NT2/D1 (cell line): Measurements from ENCODE around the gene VWDE.

Experiments
- DNase-seq: peaks from one replicate; pipeline ENCODE4 v3.0.0-alpha.2; 2011; ENCODE audit warnings: low read depth, low spot score
- H3K27me3 ChIP-seq: 2 replicates; pipeline ENCODE4 v1.6.0; 2011; ENCODE audit warnings: mild to moderate bottlenecking; ENCODE audit not compliant: insufficient read length, insufficient read depth
- H3K36me3 ChIP-seq: 2 replicates; pipeline ENCODE4 v1.6.1; 2011; ENCODE audit warnings: mild to moderate bottlenecking, low read length, mixed read lengths; ENCODE audit not compliant: insufficient read depth, insufficient read length
- H3K4me1 ChIP-seq: 2 replicates; pipeline ENCODE4 v1.5.1; 2011; ENCODE audit not compliant: insufficient read depth, insufficient read length
- H3K4me3 ChIP-seq: 2 replicates; pipeline ENCODE4 v1.5.1; 2011; ENCODE audit warnings: low read depth; ENCODE audit not compliant: insufficient read length
- H3K9ac ChIP-seq: 2 replicates; pipeline ENCODE4 v1.6.0; 2011; ENCODE audit warnings: low read depth; ENCODE audit not compliant: insufficient read length
- H3K9me3 ChIP-seq: 2 replicates; pipeline ENCODE4 v1.5.1; 2011; ENCODE audit warnings: mild to moderate bottlenecking, low read length; ENCODE audit not compliant: insufficient read depth
- SUZ12 ChIP-seq: IDR thresholded peaks from 2 replicates; pipeline ENCODE4 v1.6.1; 2011; ENCODE audit not compliant: insufficient read length, insufficient read depth; ENCODE audit errors: extremely low read depth
- YY1 ChIP-seq: IDR thresholded peaks from 2 replicates; pipeline ENCODE4 v1.6.1; 2011; ENCODE audit not compliant: insufficient read length, insufficient read depth
- ZNF274 ChIP-seq: IDR thresholded peaks from 2 replicates; pipeline ENCODE4 v1.6.1; 2011; ENCODE audit warnings: mild to moderate bottlenecking, low read depth, low read length

VWDE gene

GRCh38 chr7:12297283-12298108 lies 106.2 kb downstream of the VWDE start:
- H3K27me3 ChIP-seq = no peaks in the 10 kb centered on the region
- H3K36me3 ChIP-seq = no peaks in the 10 kb centered on the region
- no peak for DNase-seq
- no peak overlapping the region for H3K4me3 ChIP-seq
- H3K4me1 ChIP-seq = no peaks in the 10 kb centered on the region
- no peak overlapping the region for H3K9ac ChIP-seq
- no peaks in the 10 kb centered on the region for H3K9me3 ChIP-seq
- TF ChIP-seq ZNF274 (no peak), SUZ12 (no peak), YY1 (no peak)

GRCh38 chr7:12296051-12296570 lies 107.6 kb downstream of the VWDE start:
- no peak overlapping the region for H3K4me3 ChIP-seq
- TF ChIP-seq YY1 (no peak), SUZ12 (no peak), ZNF274 (no peak)

GRCh38 chr7:12294701-12295100 lies 109.0 kb downstream of the VWDE start:
- no peak for DNase-seq
- no peak for TF ChIP-seq YY1
- TF ChIP-seq SUZ12 = no peak
- no peak for TF ChIP-seq ZNF274
- H3K9ac ChIP-seq = no peak overlapping the region
- no peak overlapping the region for H3K4me3 ChIP-seq
- H3K36me3 ChIP-seq = no peaks in the 10 kb centered on the region
- no peaks in the 10 kb centered on the region for H3K27me3 ChIP-seq
- H3K9me3 ChIP-seq = peaks cover 18% of the 10 kb centered on the region; the same call in 1 of the 2 replicates
- H3K4me1 ChIP-seq = no peaks in the 10 kb centered on the region

More at GRCh38 chr7:12296051-12296570, 107.6 kb downstream of the VWDE start:
- Histone ChIP-seq H3K4me1 (no peaks in the 10 kb centered on the region), H3K36me3 (no peaks in the 10 kb centered on the region), H3K27me3 (no peaks in the 10 kb centered on the region), H3K9ac (no peak overlapping the region), H3K9me3 (peaks cover 12% of the 10 kb centered on the region; the same call in 1 of the 2 replicates)
- no peak for DNase-seq

GRCh38 chr7:12291870-12292269 lies 111.8 kb downstream of the VWDE start:
- Histone ChIP-seq H3K36me3 (no peaks in the 10 kb centered on the region), H3K4me3 (no peak overlapping the region), H3K9me3 (peaks cover 24% of the 10 kb centered on the region; the same call in 1 of the 2 replicates), H3K27me3 (no peaks in the 10 kb centered on the region), H3K4me1 (no peaks in the 10 kb centered on the region), H3K9ac (no peak overlapping the region)
- no peak for DNase-seq
- TF ChIP-seq SUZ12 (no peak), YY1 (no peak), ZNF274 (no peak)

- Histone ChIP-seq H3K36me3 (no peaks in the 10 kb centered on the region), H3K9me3 (peaks cover 24% of the 10 kb centered on the region; the same call in 1 of the 2 replicates), H3K4me1 (no peaks in the 10 kb centered on the region), H3K9ac (no peak overlapping the region), H3K4me3 (no peak overlapping the region), H3K27me3 (no peaks in the 10 kb centered on the region)
- TF ChIP-seq ZNF274 (no peak), YY1 (no peak), SUZ12 (no peak)
- DNase-seq = no peak
Measured at GRCh38 chr7:12290761-12291160, 112.9 kb downstream of the VWDE start.

GRCh38 chr7:12289996-12290395 lies 113.7 kb downstream of the VWDE start:
- H3K4me3 ChIP-seq = no peak overlapping the region
- H3K4me1 ChIP-seq = no peaks in the 10 kb centered on the region
- no peaks in the 10 kb centered on the region for H3K36me3 ChIP-seq
- H3K9ac ChIP-seq = no peak overlapping the region
- no peak for TF ChIP-seq YY1
- no peak for TF ChIP-seq SUZ12
- no peak for TF ChIP-seq ZNF274
- no peaks in the 10 kb centered on the region for H3K27me3 ChIP-seq
- no peak for DNase-seq
- H3K9me3 ChIP-seq = peaks cover 24% of the 10 kb centered on the region; the same call in 1 of the 2 replicates

- TF ChIP-seq SUZ12 (no peak), YY1 (no peak), ZNF274 (no peak)
- no peaks in the 10 kb centered on the region for H3K4me1 ChIP-seq
- H3K9ac ChIP-seq = no peak overlapping the region
- H3K27me3 ChIP-seq = no peaks in the 10 kb centered on the region
- no peak for DNase-seq
- H3K4me3 ChIP-seq = no peak overlapping the region
- peaks cover 24% of the 10 kb centered on the region; the same call in 1 of the 2 replicates for H3K9me3 ChIP-seq
- no peaks in the 10 kb centered on the region for H3K36me3 ChIP-seq
Measured at GRCh38 chr7:12287901-12288300, 115.8 kb downstream of the VWDE start.
